ENCODE measurements around the gene PFKL.
"Not testable (repeated sequence)": the region's sequence is repeated elsewhere in the genome, so short reads cannot be mapped to it uniquely, and the experiment has no call there.

DNA sequence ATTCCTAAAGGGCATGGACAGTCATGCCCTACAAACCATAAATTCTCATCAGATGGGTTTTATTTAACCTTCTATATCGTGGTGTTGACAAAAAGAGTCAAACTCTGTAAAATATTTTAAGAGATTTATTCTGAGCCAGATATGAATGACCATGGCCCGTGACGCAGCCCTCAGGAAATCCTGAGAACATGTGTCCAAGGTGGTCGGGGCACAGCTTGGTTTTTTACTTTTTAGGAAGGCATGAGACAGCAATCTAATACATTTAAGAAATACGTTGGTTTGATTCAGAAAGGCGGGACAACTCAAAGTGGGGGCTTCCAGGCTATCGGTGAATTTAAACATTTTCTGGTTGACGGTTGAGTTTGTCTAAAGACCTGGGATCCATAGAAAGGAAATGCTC lies 43.1 kb downstream of the PFKL start:
- TF ChIP-seq, protein P1, sequence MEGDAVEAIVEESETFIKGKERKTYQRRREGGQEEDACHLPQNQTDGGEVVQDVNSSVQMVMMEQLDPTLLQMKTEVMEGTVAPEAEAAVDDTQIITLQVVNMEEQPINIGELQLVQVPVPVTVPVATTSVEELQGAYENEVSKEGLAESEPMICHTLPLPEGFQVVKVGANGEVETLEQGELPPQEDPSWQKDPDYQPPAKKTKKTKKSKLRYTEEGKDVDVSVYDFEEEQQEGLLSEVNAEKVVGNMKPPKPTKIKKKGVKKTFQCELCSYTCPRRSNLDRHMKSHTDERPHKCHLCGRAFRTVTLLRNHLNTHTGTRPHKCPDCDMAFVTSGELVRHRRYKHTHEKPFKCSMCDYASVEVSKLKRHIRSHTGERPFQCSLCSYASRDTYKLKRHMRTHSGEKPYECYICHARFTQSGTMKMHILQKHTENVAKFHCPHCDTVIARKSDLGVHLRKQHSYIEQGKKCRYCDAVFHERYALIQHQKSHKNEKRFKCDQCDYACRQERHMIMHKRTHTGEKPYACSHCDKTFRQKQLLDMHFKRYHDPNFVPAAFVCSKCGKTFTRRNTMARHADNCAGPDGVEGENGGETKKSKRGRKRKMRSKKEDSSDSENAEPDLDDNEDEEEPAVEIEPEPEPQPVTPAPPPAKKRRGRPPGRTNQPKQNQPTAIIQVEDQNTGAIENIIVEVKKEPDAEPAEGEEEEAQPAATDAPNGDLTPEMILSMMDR (IDR thresholded peaks at IDR 0.05), result not testable (repeated sequence)
- TF ChIP-seq, protein P2, sequence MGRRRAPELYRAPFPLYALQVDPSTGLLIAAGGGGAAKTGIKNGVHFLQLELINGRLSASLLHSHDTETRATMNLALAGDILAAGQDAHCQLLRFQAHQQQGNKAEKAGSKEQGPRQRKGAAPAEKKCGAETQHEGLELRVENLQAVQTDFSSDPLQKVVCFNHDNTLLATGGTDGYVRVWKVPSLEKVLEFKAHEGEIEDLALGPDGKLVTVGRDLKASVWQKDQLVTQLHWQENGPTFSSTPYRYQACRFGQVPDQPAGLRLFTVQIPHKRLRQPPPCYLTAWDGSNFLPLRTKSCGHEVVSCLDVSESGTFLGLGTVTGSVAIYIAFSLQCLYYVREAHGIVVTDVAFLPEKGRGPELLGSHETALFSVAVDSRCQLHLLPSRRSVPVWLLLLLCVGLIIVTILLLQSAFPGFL (CRISPR knock-in tag; IDR thresholded peaks at IDR 0.05; ENCODE audit: borderline replicate concordance), result not testable (repeated sequence)
- TF ChIP-seq, protein P3, sequence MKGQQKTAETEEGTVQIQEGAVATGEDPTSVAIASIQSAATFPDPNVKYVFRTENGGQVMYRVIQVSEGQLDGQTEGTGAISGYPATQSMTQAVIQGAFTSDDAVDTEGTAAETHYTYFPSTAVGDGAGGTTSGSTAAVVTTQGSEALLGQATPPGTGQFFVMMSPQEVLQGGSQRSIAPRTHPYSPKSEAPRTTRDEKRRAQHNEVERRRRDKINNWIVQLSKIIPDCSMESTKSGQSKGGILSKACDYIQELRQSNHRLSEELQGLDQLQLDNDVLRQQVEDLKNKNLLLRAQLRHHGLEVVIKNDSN (CRISPR knock-in tag; IDR thresholded peaks at IDR 0.05), result not testable (repeated sequence)
- TF ChIP-seq, protein P4, sequence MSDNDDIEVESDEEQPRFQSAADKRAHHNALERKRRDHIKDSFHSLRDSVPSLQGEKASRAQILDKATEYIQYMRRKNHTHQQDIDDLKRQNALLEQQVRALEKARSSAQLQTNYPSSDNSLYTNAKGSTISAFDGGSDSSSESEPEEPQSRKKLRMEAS (CRISPR knock-in tag; IDR thresholded peaks at IDR 0.05), result not testable (repeated sequence)
- TF ChIP-seq SMAD4 (CRISPR knock-in tag; IDR thresholded peaks at IDR 0.05); FOXJ3 (CRISPR knock-in tag; IDR thresholded peaks at IDR 0.05; ENCODE audit: borderline replicate concordance): not testable (repeated sequence)
- TF ChIP-seq, protein P5, sequence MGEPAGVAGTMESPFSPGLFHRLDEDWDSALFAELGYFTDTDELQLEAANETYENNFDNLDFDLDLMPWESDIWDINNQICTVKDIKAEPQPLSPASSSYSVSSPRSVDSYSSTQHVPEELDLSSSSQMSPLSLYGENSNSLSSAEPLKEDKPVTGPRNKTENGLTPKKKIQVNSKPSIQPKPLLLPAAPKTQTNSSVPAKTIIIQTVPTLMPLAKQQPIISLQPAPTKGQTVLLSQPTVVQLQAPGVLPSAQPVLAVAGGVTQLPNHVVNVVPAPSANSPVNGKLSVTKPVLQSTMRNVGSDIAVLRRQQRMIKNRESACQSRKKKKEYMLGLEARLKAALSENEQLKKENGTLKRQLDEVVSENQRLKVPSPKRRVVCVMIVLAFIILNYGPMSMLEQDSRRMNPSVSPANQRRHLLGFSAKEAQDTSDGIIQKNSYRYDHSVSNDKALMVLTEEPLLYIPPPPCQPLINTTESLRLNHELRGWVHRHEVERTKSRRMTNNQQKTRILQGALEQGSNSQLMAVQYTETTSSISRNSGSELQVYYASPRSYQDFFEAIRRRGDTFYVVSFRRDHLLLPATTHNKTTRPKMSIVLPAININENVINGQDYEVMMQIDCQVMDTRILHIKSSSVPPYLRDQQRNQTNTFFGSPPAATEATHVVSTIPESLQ (CRISPR knock-in tag; IDR thresholded peaks at IDR 0.05), result not testable (repeated sequence)

Data from WTC11 (cell line).